ENCODE results near the gene SFXN5. TPM values are rescaled to one million over a fixed set of nuclear protein-coding genes. Genes with fewer than 3 reads are reported as not detected.

SFXN5 gene
- polyA plus RNA-seq, 1 donor (not counting 4 experiments of a cell fraction or from before 2014, with no cell fraction given) = 6.3 TPM

- Histone ChIP-seq H3K36me3 (ENCODE audit: control insufficient read depth in 2 of 2, extremely low read depth in 1 of 2, insufficient read depth in 2 of 2, low read length in 2 of 2) (no peaks in the 10 kb centered on the region), H3K79me2 (ENCODE audit: control insufficient read depth, insufficient read depth, low read length) (no peaks in the 10 kb centered on the region), H3K27ac (ENCODE audit: control insufficient read depth, insufficient read depth, low read length) (no peak overlapping the region), H3K9me1 (ENCODE audit: control insufficient read depth, extremely low read depth, insufficient read depth, low read length) (no peaks in the 10 kb centered on the region), H4K20me1 (ENCODE audit: control insufficient read depth, extremely low read depth, insufficient read depth, low read length) (no peaks in the 10 kb centered on the region), H3K9ac (ENCODE audit: control insufficient read depth, extremely low read depth, insufficient read depth, low read length) (no peak overlapping the region), H3K4me2 (ENCODE audit: control insufficient read depth, extremely low read depth, insufficient read depth, low read depth, low read length) (no peak overlapping the region), H3K4me1 (ENCODE audit: control insufficient read depth, extremely low read depth, insufficient read depth, low read length) (no peaks in the 10 kb centered on the region), H3K4me3 (ENCODE audit: control insufficient read depth in 2 of 3, extremely low read depth in 1 of 3, insufficient read depth in 2 of 3, low read depth in 1 of 3, low read length in 3 of 3) (no peak overlapping the region), H3K9me3 (ENCODE audit: control insufficient read depth, low read depth, low read length) (no peaks in the 10 kb centered on the region), H2AFZ (ENCODE audit: control insufficient read depth, low read length) (no peak overlapping the region), H3K27me3 (ENCODE audit: control insufficient read depth, extremely low read depth, insufficient read depth, low read length) (peaks cover 7% of the 10 kb centered on the region)
- FAIRE-seq (no peak), DNase-seq (ENCODE audit: low read depth, low spot score) (no peak)
- TF ChIP-seq CTCF (optimal IDR thresholded peaks at IDR 0.05 in 1 of 3, IDR thresholded peaks at IDR 0.05 in 1 of 3, conservative IDR thresholded peaks at IDR 0.05 in 1 of 3; ENCODE audit: extremely low read depth in 1 of 3, insufficient read depth in 2 of 3, low read length in 3 of 3) (no peak), EZH2 (IDR thresholded peaks at IDR 0.05; ENCODE audit: low read length) (no peak)
- dilution Hi-C loops (cut with MboI; ENCODE audit: extremely low pct_ligation_motif_present, low sequenced_read_pairs) = no loop called here
Measured at GRCh38 chr2:72942881-72943418, 128.6 kb downstream of the SFXN5 start.

- dilution Hi-C loops (cut with MboI; ENCODE audit: extremely low pct_ligation_motif_present, low sequenced_read_pairs) = no loop called here
- TF ChIP-seq EZH2 (IDR thresholded peaks at IDR 0.05; ENCODE audit: low read length) (no peak), CTCF (optimal IDR thresholded peaks at IDR 0.05 in 1 of 3, IDR thresholded peaks at IDR 0.05 in 1 of 3, conservative IDR thresholded peaks at IDR 0.05 in 1 of 3; ENCODE audit: extremely low read depth in 1 of 3, insufficient read depth in 2 of 3, low read length in 3 of 3) (no peak)
- FAIRE-seq (no peak), DNase-seq (ENCODE audit: low read depth, low spot score) (no peak)
- H3K27me3 ChIP-seq (ENCODE audit: control insufficient read depth, extremely low read depth, insufficient read depth, low read length) = peaks cover 13% of the 10 kb centered on the region
- H3K9ac ChIP-seq (ENCODE audit: control insufficient read depth, extremely low read depth, insufficient read depth, low read length) = no peak overlapping the region
- H3K9me1 ChIP-seq (ENCODE audit: control insufficient read depth, extremely low read depth, insufficient read depth, low read length) = no peaks in the 10 kb centered on the region
- H3K36me3 ChIP-seq (ENCODE audit: control insufficient read depth in 2 of 2, extremely low read depth in 1 of 2, insufficient read depth in 2 of 2, low read length in 2 of 2) = no peaks in the 10 kb centered on the region
- no peak overlapping the region for H2AFZ ChIP-seq (ENCODE audit: control insufficient read depth, low read length)
- no peaks in the 10 kb centered on the region for H3K79me2 ChIP-seq (ENCODE audit: control insufficient read depth, insufficient read depth, low read length)
- H3K4me2 ChIP-seq (ENCODE audit: control insufficient read depth, extremely low read depth, insufficient read depth, low read depth, low read length) = no peak overlapping the region
- no peak overlapping the region for H3K27ac ChIP-seq (ENCODE audit: control insufficient read depth, insufficient read depth, low read length)
- H4K20me1 ChIP-seq (ENCODE audit: control insufficient read depth, extremely low read depth, insufficient read depth, low read length) = no peaks in the 10 kb centered on the region
- no peaks in the 10 kb centered on the region for H3K4me1 ChIP-seq (ENCODE audit: control insufficient read depth, extremely low read depth, insufficient read depth, low read length)
- no peak overlapping the region for H3K4me3 ChIP-seq (ENCODE audit: control insufficient read depth in 2 of 3, extremely low read depth in 1 of 3, insufficient read depth in 2 of 3, low read depth in 1 of 3, low read length in 3 of 3)
- H3K9me3 ChIP-seq (ENCODE audit: control insufficient read depth, low read depth, low read length) = no peaks in the 10 kb centered on the region
Measured at GRCh38 chr2:72942293-72942692, 129.2 kb downstream of the SFXN5 start.
